ENCODE data around the gene TOMM7.
"Not testable (repeated sequence)": the region's sequence is repeated elsewhere in the genome, so short reads cannot be mapped to it uniquely, and the experiment has no call there.

The TOMM7 gene

DNA sequence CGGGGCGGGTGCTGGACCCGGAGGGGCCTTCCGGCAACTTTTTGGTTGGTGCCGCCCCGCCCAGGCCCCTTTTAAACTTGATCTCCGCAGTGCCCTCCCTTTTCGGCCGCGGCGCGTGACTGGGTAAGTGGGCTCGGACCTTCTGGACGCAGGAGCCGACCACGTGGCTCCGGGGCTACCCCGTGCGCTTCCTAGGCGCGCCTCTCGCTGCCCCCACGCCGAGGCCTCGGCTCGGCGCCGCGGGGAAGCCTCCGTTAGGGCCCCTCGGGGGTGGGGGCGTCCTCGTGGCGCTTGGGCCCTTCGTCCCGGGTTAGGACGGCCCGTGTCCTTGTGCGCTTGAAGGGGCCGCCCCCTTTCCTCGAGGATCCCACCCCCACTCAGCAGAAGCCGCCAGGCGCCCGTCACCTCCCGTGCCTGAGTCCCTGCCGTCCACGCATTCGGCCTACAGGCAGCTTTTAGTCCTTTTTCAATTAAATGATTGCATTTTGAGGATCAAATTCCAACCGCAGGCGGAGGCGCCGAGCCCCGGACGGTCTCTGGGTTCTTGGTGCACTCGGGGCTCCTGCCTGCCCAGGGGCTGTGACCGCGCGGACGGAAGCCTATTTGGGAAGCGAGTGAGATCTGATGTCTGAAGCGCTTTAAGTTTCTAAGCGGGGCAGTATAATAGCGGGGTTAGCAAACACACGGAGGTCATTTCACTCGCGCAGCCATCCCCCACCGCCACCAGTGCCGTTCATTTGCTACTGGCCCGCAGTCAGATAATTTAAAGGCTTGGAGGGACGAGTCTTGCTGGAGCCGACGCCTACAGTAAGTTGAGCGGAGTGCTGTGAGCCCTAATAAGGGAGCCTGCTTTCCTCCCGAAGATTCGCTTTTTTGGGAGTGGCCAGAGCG lies 31.8 kb upstream of the TOMM7 start:
- in situ Hi-C loops (cut with MboI; ENCODE audit: low sequenced_read_pairs) = no loop called here

DNA sequence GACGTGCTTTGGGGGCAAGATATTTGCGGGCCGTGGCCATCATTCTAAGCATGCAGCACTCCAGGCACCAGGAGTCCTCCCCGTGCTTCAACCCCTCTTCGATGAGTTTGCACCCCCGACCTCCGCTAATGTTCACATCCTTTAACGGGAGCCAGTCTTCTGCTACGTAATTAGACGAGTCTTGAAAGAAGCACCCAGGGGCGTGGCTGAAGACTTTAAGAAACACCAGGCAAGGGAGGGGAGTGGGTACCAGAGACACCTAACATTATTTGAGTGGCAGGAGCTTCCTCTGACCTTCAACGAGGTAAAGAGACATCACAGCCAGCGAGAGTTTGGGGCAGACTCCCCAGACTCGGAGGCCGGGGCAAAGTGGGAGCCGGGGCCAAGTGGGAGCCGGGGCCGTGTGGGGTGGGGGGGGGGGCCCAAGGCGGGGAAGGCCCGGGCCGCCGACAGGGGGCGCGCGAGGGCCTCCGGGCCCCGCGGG lies 31.1 kb upstream of the TOMM7 start:
- in situ Hi-C loops (cut with MboI; ENCODE audit: low sequenced_read_pairs) = no loop called here

DNA sequence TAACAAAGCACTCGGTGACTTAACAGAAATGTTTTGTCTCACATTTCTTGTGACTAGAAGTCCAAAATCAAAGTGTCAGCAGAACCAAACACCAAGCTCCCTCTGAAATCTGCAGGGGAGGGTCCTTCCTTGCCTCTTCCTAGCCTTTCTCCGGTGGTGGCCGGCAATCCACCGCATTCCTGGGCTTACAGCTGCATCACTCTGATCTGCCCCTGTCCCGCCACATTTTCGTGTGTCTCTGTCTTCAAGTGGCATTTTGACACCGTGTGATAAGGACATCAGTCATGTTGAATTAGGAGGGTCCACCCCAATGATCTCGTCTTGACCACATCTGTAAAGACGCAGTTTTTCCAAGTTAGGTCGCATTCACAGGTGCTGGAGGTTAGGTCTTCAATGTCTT lies 30.5 kb upstream of the TOMM7 start:
- in situ Hi-C loops (cut with MboI; ENCODE audit: low sequenced_read_pairs) = no loop called here

DNA sequence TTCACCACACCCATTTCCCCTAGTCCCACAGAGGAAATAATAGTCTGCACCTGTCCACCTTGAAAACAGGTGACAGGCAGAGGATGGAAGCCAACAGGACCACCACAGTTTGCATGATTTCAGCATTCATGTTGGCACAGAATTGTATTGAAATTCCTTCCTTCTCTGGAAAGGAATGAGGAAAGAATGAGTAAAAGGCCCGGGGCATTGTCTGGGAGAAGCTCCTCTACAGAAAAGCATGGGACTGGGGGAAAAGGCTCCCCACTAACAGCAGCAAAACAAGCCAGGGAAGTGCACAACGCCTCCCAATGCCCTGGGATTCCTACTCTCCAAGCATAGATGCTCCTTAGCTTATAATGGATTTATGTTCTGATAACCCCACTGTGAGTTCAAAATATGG lies 28.5 kb upstream of the TOMM7 start:
- in situ Hi-C loops (cut with MboI; ENCODE audit: low sequenced_read_pairs) = no loop called here

DNA sequence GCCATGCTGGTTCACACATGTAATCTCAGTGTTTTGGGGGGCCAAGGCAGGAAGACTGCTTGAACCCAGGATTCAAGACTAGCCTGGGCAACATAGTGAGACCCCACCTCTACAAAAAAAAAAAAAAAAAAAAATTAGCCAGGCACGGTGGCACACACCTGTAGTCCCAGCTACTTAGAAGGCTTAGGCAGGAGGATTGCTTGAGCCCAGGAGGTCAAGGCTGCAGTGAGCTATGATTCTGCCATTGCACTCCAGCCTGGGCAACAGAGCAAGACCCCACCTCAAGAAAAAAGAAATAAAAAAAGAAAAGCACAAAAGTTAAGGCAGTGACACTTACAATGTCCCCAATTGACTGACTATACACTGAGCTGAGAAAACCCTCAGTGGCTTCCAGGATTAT lies 27.7 kb upstream of the TOMM7 start:
- in situ Hi-C loops (cut with MboI; ENCODE audit: low sequenced_read_pairs) = not testable (repeated sequence)

DNA sequence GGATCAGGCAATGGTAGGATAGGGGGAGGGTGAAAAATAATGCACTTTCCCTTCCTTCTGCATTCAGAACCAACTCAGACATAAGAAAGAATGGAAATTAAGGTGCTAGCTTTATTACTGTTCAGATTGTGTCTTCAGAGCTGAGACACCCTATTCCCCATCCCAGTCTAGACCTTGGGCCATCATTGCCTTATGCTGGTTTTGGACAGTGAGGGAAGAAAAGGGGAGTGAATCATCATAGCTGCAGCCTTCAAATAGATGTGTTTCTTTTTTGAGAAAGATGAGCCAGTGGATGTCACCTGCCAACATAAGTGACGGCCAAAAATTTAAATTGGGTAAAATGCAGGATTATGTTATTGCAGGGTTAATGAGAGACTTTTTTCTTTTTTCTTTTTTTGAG lies 27.0 kb upstream of the TOMM7 start:
- in situ Hi-C loops (cut with MboI; ENCODE audit: low sequenced_read_pairs) = no loop called here

DNA sequence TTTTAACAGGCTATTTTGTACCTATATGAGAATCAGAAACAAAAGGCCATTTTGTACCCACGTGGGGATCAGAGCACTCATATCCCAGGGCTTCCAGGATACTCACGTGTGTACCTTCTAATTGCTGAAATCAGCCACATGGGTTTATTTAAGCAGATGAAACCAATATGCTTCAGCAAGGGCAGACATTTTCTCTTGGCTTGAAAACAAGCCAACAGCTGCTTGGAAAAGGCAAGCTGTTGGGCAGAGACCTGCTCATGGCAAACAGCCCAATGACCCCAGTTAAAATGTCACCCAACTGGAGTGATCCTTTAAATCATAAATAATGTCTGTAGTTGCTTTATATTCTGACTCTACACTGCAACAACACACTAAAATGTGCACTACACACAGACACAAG lies 26.5 kb upstream of the TOMM7 start:
- in situ Hi-C loops (cut with MboI; ENCODE audit: low sequenced_read_pairs) = no loop called here

DNA sequence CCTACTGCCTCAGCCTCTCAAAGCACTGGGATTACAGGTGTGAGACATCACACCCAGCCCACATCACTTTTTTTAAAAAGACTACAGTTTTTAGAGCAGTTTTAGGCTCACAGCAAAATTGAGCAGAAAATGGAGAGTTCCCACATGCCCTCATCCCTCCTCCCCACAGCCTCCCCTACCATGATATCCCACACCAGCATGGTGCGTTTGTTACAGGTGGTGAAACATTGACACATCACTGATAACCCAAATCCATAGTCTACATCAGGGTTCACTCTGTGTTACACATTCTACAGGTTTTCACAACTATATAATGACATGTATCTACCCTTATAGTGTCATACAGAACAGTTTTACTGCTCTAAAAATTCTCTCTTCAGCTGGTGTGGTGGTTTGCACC lies 24.3 kb upstream of the TOMM7 start:
- in situ Hi-C loops (cut with MboI; ENCODE audit: low sequenced_read_pairs) = no loop called here

DNA sequence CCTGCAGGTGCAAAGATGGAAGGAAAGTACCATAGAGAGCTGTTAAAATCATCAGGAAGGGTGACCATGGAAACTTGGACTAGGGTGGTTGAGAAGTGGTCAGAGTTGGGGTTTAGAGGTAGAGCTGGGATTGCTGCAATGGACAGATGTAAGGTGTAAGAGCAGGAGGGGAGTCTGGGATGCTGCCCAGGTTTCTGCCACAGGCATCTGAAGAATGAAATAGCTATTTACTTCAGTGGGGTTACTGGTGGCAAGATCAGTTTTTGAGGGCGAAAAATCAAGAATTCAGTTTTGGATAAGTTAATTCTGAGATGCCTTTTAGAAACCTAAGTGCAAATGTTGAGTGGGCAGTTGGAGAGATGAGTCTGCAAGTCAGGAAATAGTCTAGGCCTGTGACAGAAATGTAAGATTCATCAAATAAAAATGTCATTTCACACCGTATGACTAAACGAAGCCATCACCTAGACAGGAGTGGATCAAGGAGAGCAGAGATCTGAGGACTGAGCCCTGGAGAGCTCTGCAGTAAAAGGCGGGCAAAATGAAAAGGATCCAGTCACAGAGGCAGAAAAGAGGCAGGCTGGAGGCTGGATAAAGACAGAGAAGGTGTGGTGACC lies 22.7 kb upstream of the TOMM7 start:
- in situ Hi-C loops (cut with MboI; ENCODE audit: low sequenced_read_pairs) = no loop called here

DNA sequence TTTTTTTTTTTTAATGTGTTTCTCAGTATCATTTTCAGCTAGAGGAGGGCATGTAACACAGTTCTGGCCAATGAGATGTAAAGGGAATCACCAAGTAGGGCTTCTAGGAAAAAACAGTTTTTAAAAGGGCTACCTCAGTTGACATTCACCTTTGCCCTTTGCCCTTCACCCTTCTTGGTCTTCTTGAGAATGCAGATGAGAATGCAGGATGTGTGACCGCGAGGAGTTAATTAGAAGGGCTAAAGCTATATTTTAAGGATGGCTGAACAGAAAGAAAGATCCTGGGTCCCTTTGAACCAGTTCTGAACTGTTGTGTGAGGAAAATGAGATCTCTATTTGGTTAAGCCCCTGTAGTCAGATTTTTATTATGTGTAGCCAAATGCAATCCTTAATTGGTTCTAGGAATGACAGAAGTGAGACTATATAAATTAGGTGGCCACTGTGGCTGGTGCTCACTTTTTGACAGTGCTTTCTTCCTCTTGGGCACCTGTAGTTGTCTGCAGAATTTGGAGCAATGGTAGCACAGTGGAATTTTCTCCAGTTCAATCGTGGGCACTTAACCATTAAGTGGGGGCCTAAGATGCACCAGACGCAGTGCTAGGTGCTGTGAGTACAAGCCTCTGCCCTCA lies 21.1 kb upstream of the TOMM7 start:
- in situ Hi-C loops (cut with MboI; ENCODE audit: low sequenced_read_pairs) = no loop called here

DNA sequence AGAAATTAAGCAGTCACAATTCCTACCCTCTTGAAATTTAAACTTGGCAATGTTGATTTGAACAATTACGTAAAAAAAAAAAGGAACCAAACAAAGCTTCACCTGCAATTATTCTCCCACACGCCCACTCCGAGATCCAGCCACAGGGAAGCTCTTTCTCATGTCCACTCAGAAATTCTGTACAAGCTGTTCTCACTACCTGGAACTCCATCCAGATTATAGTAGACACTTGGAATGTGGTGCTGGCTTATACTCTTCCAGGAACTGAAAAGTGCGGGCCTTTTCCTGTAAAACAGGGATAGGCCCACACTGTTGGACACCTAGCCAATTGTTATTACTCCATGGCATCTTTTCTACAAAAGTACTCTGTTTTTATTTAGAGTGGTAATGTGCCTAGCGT lies 20.3 kb upstream of the TOMM7 start:
- in situ Hi-C loops (cut with MboI; ENCODE audit: low sequenced_read_pairs) = no loop called here

DNA sequence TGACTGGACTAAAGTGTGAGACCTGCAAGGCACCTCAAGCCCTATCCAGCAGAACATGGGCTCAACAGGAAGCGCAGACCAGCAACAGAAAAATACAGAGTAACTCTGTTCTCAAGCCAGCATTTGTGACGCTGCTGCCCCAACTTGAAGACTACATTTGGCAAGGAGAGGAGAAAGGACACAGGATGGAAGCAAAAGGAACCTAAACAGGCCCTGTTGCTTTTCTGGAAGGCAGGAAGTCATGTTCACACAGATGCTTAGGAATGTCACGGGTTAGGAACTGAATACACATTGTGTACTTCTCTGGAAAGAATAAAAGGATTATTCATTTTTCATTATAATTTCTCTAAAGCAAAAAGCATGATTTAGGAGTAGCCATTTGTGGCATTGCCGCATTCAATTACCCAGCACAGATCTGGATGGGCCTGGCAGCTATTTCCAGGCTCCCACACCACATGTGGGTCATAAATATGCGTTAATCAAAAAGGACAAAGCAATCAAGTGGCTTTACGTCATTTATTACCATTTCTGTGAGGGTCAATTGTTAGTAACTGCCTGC lies 19.8 kb upstream of the TOMM7 start:
- in situ Hi-C loops (cut with MboI; ENCODE audit: low sequenced_read_pairs) = no loop called here

DNA sequence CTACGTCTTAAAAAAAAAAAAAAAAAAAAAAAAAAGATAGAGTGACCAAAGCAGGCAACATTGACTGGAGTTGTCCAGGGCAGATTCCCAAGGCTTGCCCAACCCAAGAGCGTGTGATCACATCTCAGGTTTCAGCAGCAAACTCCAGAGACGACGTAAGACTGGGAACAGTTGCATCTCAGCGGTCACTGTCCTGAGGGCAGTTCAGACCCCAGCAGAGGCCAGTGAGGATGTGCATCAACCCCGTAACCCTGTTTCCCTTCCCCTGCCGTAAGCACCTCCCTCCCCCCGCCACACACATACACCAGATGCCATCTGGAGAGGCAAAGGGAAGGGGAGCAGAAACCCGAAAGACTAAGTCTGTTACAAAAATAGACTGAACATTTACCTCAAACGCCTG lies 19.3 kb upstream of the TOMM7 start:
- in situ Hi-C loops (cut with MboI; ENCODE audit: low sequenced_read_pairs) = no loop called here

DNA sequence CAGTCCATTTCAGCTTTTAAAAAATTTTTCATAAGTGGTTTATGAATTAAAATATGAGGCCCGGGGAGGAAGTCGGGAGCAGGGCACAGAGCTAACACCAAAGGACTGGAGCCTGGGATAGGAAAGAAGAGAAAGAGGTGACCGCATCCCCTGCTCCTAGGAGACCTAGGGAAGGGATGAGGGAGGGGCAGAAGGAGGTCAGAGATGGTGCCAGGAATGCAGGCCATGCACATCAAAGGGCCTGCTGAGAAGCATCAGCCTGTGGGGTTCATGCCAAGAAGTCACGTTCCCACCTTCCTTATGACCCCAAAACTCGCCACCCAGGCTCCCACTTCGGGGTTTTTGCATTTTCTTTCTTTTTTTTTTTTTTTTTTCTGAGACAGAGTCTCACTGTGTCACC lies 14.7 kb upstream of the TOMM7 start:
- in situ Hi-C loops (cut with MboI; ENCODE audit: low sequenced_read_pairs) = no loop called here

DNA sequence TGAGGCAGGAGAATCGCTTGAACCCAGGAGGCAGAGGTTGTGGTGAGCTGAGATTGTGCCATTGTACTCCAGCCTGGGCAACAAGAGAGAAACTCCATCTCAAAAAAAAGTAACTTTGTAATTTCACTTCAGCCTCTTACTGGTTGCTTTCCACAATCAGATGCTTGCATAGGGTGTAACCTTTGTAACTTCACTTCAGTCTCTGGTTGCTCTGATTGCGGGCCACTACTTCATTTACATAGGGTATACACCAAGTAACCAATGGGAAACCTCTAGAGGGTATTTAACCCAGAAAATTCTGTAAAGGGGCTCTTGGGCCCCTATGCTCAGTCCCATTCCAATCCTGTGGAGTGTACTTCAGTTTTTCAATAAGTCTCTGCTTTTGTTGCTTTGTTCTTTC lies 13.9 kb upstream of the TOMM7 start:
- in situ Hi-C loops (cut with MboI; ENCODE audit: low sequenced_read_pairs) = not testable (repeated sequence)

DNA sequence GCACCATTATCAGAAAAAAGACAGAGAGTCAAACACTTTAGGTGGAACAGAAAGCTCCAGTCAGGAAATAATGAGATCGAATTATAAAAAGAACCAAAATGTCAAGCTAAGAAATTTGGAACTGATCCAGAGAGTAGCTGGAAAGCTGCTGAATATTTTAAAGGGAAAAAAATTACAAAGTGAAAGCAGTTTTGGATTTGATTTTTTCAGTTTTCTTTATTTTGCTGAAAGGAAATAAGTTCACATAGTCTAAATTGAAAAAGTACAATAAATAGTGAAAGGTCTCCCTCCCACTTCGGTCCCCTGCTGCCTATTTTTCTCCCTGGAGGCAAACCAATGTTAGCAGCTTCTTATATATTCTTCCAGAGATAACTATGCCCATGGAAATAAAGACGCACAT lies 11.3 kb upstream of the TOMM7 start:
- in situ Hi-C loops (cut with MboI; ENCODE audit: low sequenced_read_pairs) = no loop called here

DNA sequence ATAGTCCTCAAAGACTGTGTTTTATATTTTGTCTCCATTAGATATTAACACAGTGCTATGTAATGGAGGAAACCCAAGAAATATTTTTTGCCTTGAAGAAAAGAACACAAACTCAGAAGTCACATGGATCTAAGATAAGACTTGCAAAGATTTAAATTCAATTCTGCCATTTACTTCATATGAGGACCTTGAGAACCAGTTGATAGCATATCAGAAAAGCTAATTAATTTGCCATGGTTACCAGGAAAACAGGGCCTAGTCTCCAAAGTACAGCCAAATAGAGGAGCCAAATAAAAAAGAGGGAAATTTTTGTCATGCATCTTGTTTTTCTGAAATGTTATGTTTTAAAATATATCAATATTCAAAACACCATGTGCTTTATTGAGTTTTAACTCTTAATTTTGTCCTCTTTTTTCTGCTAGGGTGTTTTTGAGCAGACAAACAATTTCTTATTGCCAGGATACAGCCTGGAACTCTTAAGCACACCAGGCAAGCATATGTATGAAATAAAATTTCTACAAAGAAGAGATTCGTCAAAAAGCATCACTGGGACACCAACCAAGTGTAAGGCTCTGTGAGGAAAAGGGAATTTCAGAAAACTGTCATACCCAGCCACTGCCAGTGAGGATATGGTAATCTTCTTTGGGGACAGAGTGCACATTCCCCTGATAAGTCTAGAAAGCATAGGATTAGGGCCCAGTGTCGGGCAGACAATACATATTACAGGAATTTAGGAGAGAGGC lies 10.6 kb upstream of the TOMM7 start:
- in situ Hi-C loops (cut with MboI; ENCODE audit: low sequenced_read_pairs) = no loop called here

DNA sequence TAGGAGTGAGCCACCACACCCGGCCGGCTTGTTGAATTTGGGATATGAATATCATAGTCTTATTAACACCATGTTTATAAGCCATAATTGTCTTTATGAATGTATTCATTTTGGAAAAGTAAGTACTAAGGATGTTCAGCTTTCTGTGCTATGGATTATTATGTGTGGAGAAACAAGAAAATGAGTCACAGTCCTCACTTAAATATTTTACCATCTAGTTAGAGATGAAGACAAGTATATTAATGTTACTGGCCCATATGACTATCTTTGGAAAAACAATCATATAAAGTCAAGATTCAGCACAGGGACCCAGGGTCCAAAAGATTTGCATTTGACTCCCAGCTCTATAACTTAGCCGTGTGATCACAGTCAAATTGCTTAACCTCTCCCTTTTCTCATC lies 9.8 kb upstream of the TOMM7 start:
- in situ Hi-C loops (cut with MboI; ENCODE audit: low sequenced_read_pairs) = no loop called here

DNA sequence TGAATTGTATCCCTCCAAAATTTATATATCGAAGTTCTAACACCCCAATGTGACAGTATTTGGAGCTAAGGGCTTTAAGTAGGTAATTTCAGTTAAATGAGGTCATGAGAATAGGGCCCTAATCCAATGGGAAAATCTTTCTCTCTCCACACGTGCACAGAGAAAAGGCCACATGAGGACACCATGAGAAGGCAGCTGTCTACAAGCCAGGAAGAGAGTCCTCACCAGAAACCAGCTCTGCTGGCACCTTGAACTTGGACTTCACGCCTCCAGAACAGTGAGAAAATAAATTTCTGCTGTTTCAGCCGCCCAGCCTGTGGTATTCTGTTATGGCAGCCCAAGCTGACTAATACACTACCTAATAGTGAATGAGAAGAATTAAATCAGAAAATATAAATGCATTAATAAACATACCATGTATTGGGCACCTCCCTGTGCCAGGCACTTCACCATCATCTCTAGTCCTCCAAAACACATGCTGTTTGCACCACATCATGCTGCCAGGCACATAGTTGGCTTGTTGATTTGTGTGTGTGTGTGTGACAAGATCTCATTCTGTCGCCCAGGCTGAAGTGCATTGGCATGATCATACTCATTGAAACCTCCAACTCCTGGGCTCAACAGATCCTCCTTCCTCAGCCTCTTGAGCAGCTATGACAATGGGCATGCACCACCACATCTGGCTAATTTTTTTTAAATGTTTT lies 9.1 kb upstream of the TOMM7 start:
- in situ Hi-C loops (cut with MboI; ENCODE audit: low sequenced_read_pairs) = no loop called here

DNA sequence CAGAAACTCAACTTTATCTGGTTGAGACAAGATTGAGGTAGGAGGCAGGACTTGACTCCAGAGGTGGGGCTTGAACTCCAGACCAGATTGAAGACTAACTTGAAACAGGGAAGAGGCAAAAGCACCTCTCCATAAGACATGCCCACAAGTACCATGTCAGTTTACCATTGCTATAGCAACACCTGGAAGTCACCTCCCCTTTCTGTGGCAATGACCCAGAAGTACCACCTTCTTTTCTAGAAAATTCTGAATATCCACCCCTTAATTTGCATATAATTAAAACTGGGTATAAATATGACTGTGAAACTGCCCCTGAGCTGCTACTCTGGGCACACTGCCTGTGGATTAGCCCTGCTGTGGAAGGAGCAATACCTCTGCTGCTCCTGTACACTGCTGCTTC lies 4.9 kb upstream of the TOMM7 start:
- in situ Hi-C loops (cut with MboI; ENCODE audit: low sequenced_read_pairs) = no loop called here

All from hTERT RPE-1 (cell line).